Endothelial cell of umbilical vein (primary cell): ENCODE results near the gene CFAP73. TPM values are rescaled to one million over a fixed set of nuclear protein-coding genes. Genes with fewer than 3 reads are reported as not detected.

Source experiments
- BruUV-seq: library from RNA; stranded (reverse); fragments of 400-500 nt; replicated peaks from 2 replicates; lab custom pipeline; 2021; lab: Mats Ljungman, UMichigan
- CTCF ChIA-PET: fragments of 300-600, 350-600 bp; sonication (Branson Sonifier 250); formaldehyde crosslinking; loops from one replicate; lab custom pipeline; 2021; ENCODE audit warnings: antibody characterized with exemption, inconsistent platforms; lab: Charles Lee
- POLR2A ChIA-PET: fragments of 300-600, 350-600 bp; sonication (Branson Sonifier 250); formaldehyde crosslinking; loops from one replicate; lab custom pipeline; 2021; ENCODE audit warnings: antibody characterized with exemption, inconsistent platforms; lab: Charles Lee
- DNase-seq: peaks from one replicate; pipeline ENCODE4 v3.0.0-alpha.2; 2011; ENCODE audit warnings: low read depth, low spot score
- FAIRE-seq: peaks from 2 replicates; lab custom pipeline; 2011; peaks lifted over from hg19 to GRCh38; lab: Jason Lieb, UNC
- H2AFZ ChIP-seq: 2 replicates; pipeline ENCODE4 v1.6.0; 2012; ENCODE audit warnings: low read depth, low read length, control low read depth, inconsistent platforms
- H3K27ac ChIP-seq: 2 replicates; pipeline ENCODE4 v1.5.1; 2011; ENCODE audit warnings: low read depth, mild to moderate bottlenecking, control low read depth, low read length, moderate library complexity; ENCODE audit not compliant: insufficient read depth
- H3K27me3 ChIP-seq, 2 experiments: 2 replicates each; pipeline versions ENCODE4 v1.6.0 to v1.6.1; 2011; ENCODE audit warnings: low read length in 2 of 2, mixed read lengths in 1 of 2; ENCODE audit not compliant: control insufficient read depth in 2 of 2, insufficient read depth in 2 of 2
- H3K36me3 ChIP-seq, 2 experiments: 2 replicates in 1 of 2; 3 replicates in 1 of 2; pipeline ENCODE4 v1.5.1; 2011; ENCODE audit warnings: low read length in 2 of 2, mild to moderate bottlenecking in 1 of 2, moderate library complexity in 1 of 2; ENCODE audit not compliant: control insufficient read depth in 2 of 2, insufficient read depth in 2 of 2; ENCODE audit errors: extremely low read depth in 1 of 2
- H3K4me1 ChIP-seq: 3 replicates; pipeline ENCODE4 v1.5.1; 2011; ENCODE audit warnings: mild to moderate bottlenecking, low read length; ENCODE audit not compliant: control insufficient read depth, insufficient read depth; ENCODE audit errors: extremely low read depth
- H3K4me2 ChIP-seq: 2 replicates; pipeline ENCODE4 v1.6.1; 2011; ENCODE audit warnings: low read length, control low read depth, mixed read lengths; ENCODE audit not compliant: insufficient read depth
- H3K4me3 ChIP-seq, 3 experiments: fragments of 200-600 bp in 1 of 3; sonication (generic), shearing (Covaris generic) in 1 of 3; replicated peaks in 1 of 3; 2 replicates each; pipeline ENCODE4 v1.5.1; 2011 to 2016; ENCODE audit warnings: control low read depth in 3 of 3, low read length in 3 of 3, mild to moderate bottlenecking in 2 of 3, inconsistent platforms in 1 of 3, low read depth in 1 of 3, moderate library complexity in 1 of 3; ENCODE audit not compliant: insufficient read depth in 1 of 3
- H3K79me2 ChIP-seq: 2 replicates; pipeline ENCODE4 v1.6.0; 2012; ENCODE audit warnings: low read length, inconsistent platforms; ENCODE audit not compliant: control insufficient read depth, insufficient read depth
- H3K9ac ChIP-seq: replicated peaks from 2 replicates; pipeline ENCODE3; 2011; ENCODE audit warnings: low read length, control low read depth; ENCODE audit not compliant: insufficient read depth; ENCODE audit errors: extremely low read depth
- H3K9me1 ChIP-seq: replicated peaks from 3 replicates; pipeline ENCODE4 v1.6.0; 2011; ENCODE audit warnings: mild to moderate bottlenecking, low read length; ENCODE audit not compliant: control insufficient read depth, insufficient read depth; ENCODE audit errors: extremely low read depth
- H3K9me3 ChIP-seq: replicated peaks from 2 replicates; pipeline ENCODE4 v1.5.1; 2012; ENCODE audit warnings: low read length, inconsistent platforms; ENCODE audit not compliant: control insufficient read depth, insufficient read depth
- H4K20me1 ChIP-seq: replicated peaks from 2 replicates; pipeline ENCODE3; 2011; ENCODE audit warnings: mild to moderate bottlenecking, low read length; ENCODE audit not compliant: control insufficient read depth, insufficient read depth; ENCODE audit errors: extremely low read depth
- EZH2 ChIP-seq: IDR thresholded peaks from 2 replicates; pipeline ENCODE4 v1.6.1; 2012; ENCODE audit warnings: borderline replicate concordance, low read depth, mild to moderate bottlenecking, moderate library complexity, low read length, inconsistent platforms; ENCODE audit not compliant: severe bottlenecking
- FOS ChIP-seq: IDR thresholded peaks from 2 replicates; pipeline ENCODE4 v1.6.1; 2011; ENCODE audit warnings: mild to moderate bottlenecking, low read length, moderate library complexity, borderline replicate concordance; ENCODE audit not compliant: insufficient read depth
- GATA2 ChIP-seq: IDR thresholded peaks from 2 replicates; pipeline ENCODE4 v1.7.0; 2011; ENCODE audit warnings: low read depth, mild to moderate bottlenecking, moderate library complexity, mixed read lengths, low read length; ENCODE audit not compliant: insufficient read length, insufficient read depth
- JUN ChIP-seq: IDR thresholded peaks from 2 replicates; pipeline ENCODE4 v1.6.1; 2011; ENCODE audit warnings: borderline replicate concordance, low read depth; ENCODE audit not compliant: insufficient read length, insufficient read depth
- MYC ChIP-seq: IDR thresholded peaks from one replicate; pipeline ENCODE4 v1.6.1; 2011; ENCODE audit warnings: mild to moderate bottlenecking, low read depth, low read length
- POLR2A ChIP-seq: IDR thresholded peaks from 2 replicates; pipeline ENCODE4 v1.6.1; 2012; ENCODE audit warnings: low read depth, mild to moderate bottlenecking, control low read depth, low read length
- POLR2AphosphoS5 ChIP-seq: IDR thresholded peaks from 2 replicates; pipeline ENCODE4 v1.6.1; 2012; ENCODE audit warnings: low read depth, mild to moderate bottlenecking, control low read depth, low read length, moderate library complexity; ENCODE audit not compliant: insufficient read depth
- dilution Hi-C: fragments of 300-500 bp; cut with MboI; formaldehyde crosslinking; loops from one replicate; pipeline ENCODE4 v1.15.0; 2019; ENCODE audit warnings: low sequenced_read_pairs; ENCODE audit not compliant: extremely low pct_ligation_motif_present
- intact Hi-C: fragments of 100-400 bp; cut with micrococcal nuclease; formaldehyde crosslinking; loops from one replicate; pipeline ENCODE4 v1.10.0; 2022
- polyA plus RNA-seq, 4 experiments: library from polyadenylated mRNA; depleted of rRNA in 3 of 4; stranded (reverse) in 3 of 4; unstranded in 1 of 4; fragments of >200 nt; gene quantifications; 2 replicates each; pipeline versions ENCODE4 v1.2.1 to v1.2.3, GENCODE V29; 2011 to 2012; ENCODE audit warnings: missing spikeins in 1 of 4
- total RNA-seq: library from RNA; stranded (reverse); gene quantifications from 2 replicates; pipeline ENCODE4 v1.2.3, GENCODE V29; 2021
- TF ChIP-seq, protein P1 (sequence below): IDR thresholded peaks from 2 replicates; pipeline ENCODE4 v1.6.1; 2011; ENCODE audit not compliant: insufficient read depth, insufficient read length
- TF ChIP-seq, protein P2 (sequence below), 2 donors: IDR thresholded peaks; 1 replicate in 1 of 2; 2 replicates in 1 of 2; pipeline ENCODE4 v1.5.1; 2011; ENCODE audit warnings: low read length in 2 of 2, mild to moderate bottlenecking in 2 of 2, moderate library complexity in 2 of 2, control low read depth in 1 of 2, inconsistent platforms in 1 of 2, low read depth in 1 of 2; ENCODE audit not compliant: insufficient read depth in 1 of 2; ENCODE audit errors: extremely low read depth in 1 of 2

CFAP73 gene
- total and polyA plus RNA-seq, 2 donors (not counting 3 experiments of a cell fraction or from before 2014, with no cell fraction given): not detected

- H2AFZ ChIP-seq: no peak overlapping the region
- no peaks in the 10 kb centered on the region for H3K9me1 ChIP-seq
- CTCF ChIA-PET: interaction anchor here (1.2 to 6.4 kb wide), 2 partner anchors 178 to 255 kb away, joined by 3 to 83 read pairs; no protein-coding TSS in a partner anchor
- no peaks in the 10 kb centered on the region for H3K4me1 ChIP-seq
- H3K27ac ChIP-seq: no peak overlapping the region
- H3K79me2 ChIP-seq: no peaks in the 10 kb centered on the region
- intact Hi-C loops: no loop called here
- no TSS peak for BruUV-seq
- H3K4me2 ChIP-seq: no peak overlapping the region
- no peaks in the 10 kb centered on the region for H3K9me3 ChIP-seq
- FAIRE-seq (no peak), DNase-seq (no peak)
- dilution Hi-C loops: no loop called here
- H3K36me3 ChIP-seq: peaks cover 20 to 45% of the 10 kb centered on the region in 2 experiments
- POLR2A ChIA-PET: no interaction called here
- H3K9ac ChIP-seq: no peak overlapping the region
- H4K20me1 ChIP-seq: no peaks in the 10 kb centered on the region
- TF ChIP-seq FOS (no peak), JUN (no peak), POLR2AphosphoS5 (no peak), MYC (no peak), GATA2 (no peak), POLR2A (no peak), EZH2 (no peak)
- TF ChIP-seq, protein P1, sequence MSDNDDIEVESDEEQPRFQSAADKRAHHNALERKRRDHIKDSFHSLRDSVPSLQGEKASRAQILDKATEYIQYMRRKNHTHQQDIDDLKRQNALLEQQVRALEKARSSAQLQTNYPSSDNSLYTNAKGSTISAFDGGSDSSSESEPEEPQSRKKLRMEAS: no peak
- TF ChIP-seq, protein P2, sequence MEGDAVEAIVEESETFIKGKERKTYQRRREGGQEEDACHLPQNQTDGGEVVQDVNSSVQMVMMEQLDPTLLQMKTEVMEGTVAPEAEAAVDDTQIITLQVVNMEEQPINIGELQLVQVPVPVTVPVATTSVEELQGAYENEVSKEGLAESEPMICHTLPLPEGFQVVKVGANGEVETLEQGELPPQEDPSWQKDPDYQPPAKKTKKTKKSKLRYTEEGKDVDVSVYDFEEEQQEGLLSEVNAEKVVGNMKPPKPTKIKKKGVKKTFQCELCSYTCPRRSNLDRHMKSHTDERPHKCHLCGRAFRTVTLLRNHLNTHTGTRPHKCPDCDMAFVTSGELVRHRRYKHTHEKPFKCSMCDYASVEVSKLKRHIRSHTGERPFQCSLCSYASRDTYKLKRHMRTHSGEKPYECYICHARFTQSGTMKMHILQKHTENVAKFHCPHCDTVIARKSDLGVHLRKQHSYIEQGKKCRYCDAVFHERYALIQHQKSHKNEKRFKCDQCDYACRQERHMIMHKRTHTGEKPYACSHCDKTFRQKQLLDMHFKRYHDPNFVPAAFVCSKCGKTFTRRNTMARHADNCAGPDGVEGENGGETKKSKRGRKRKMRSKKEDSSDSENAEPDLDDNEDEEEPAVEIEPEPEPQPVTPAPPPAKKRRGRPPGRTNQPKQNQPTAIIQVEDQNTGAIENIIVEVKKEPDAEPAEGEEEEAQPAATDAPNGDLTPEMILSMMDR (IDR thresholded peaks at IDR 0.05; ENCODE audit: extremely low read depth in 1 of 2, insufficient read depth in 1 of 2, low read depth in 1 of 2, low read length in 2 of 2): no peak
- no peaks in the 10 kb centered on the region for H3K27me3 ChIP-seq
- no peak overlapping the region for H3K4me3 ChIP-seq
Observed at GRCh38 chr12:113170926-113171325, 21.4 kb downstream of the CFAP73 start.
